ENCODE data around the gene SYF2.
"Not testable (repeated sequence)": the region's sequence is repeated elsewhere in the genome, so short reads cannot be mapped to it uniquely, and the experiment has no call there.

DNA sequence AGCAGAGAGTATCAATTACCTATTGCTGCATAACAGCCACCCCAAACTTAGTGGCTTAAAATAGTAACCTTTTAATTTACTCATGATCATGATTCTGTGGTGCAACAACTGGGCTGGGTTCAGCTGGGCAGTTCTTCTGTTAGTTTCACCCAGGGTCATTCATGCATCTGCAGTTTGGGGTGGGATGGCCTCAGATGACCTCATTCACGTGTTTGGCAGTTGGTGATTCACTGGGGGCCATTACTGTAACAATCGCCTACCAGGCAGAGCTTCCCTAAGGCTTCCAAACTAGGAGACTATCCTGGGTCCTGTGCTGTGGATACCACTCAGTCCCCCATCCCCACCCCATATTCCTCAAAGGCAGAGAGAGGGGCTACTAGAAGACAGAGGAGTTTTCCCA is 46.1 kb upstream of the SYF2 start:
- TF ChIP-seq, protein P1, sequence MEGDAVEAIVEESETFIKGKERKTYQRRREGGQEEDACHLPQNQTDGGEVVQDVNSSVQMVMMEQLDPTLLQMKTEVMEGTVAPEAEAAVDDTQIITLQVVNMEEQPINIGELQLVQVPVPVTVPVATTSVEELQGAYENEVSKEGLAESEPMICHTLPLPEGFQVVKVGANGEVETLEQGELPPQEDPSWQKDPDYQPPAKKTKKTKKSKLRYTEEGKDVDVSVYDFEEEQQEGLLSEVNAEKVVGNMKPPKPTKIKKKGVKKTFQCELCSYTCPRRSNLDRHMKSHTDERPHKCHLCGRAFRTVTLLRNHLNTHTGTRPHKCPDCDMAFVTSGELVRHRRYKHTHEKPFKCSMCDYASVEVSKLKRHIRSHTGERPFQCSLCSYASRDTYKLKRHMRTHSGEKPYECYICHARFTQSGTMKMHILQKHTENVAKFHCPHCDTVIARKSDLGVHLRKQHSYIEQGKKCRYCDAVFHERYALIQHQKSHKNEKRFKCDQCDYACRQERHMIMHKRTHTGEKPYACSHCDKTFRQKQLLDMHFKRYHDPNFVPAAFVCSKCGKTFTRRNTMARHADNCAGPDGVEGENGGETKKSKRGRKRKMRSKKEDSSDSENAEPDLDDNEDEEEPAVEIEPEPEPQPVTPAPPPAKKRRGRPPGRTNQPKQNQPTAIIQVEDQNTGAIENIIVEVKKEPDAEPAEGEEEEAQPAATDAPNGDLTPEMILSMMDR (conservative IDR thresholded peaks at IDR 0.05; ENCODE audit: low read length) = not testable (repeated sequence)
- TF ChIP-seq EZH2phosphoT487 (IDR thresholded peaks at IDR 0.05; ENCODE audit: borderline replicate concordance, low read depth, low read length) = not testable (repeated sequence)
